Prostate gland (tissue), 2 donors: ENCODE data around the gene CMTM4. TPM values are rescaled to one million over a fixed set of nuclear protein-coding genes. Genes with fewer than 3 reads are reported as not detected.

Experiments
- DNase-seq: peaks from one replicate; pipeline ENCODE4 v3.0.0-alpha.2; 2019; ENCODE audit warnings: low spot score
- H3K27ac ChIP-seq, 2 donors: fragments of 200-600 bp; sonication (generic); 2 replicates each; pipeline ENCODE4 v1.5.1; 2017 to 2019
- H3K27me3 ChIP-seq: fragments of 200-600 bp; sonication (generic); replicated peaks from 2 replicates; pipeline ENCODE4 v1.5.1; 2019; ENCODE audit not compliant: insufficient read depth
- H3K36me3 ChIP-seq, 2 donors: fragments of 200-600 bp; sonication (generic); 1 replicate in 1 of 2; 2 replicates in 1 of 2; pipeline versions ENCODE4 v1.5.1 to v1.8.1; 2017 to 2019
- H3K4me1 ChIP-seq: fragments of 200-600 bp; sonication (generic); replicated peaks from 2 replicates; pipeline ENCODE4 v1.5.1; 2019
- H3K4me3 ChIP-seq, 2 donors: fragments of 200-600 bp; sonication (generic); 2 replicates each; pipeline ENCODE4 v1.5.1; 2017 to 2019
- H3K9me3 ChIP-seq: fragments of 200-600 bp; sonication (generic); 2 replicates; pipeline ENCODE4 v1.5.1; 2017
- POLR2A ChIP-seq: fragments of 450-650 bp; IDR thresholded peaks from one replicate; pipeline ENCODE4 v1.6.1; 2016; ENCODE audit warnings: antibody characterized with exemption, mild to moderate bottlenecking
- POLR2AphosphoS5 ChIP-seq: sonication (generic); formaldehyde crosslinking; IDR thresholded peaks from one replicate; pipeline ENCODE4 v1.6.1; 2017; ENCODE audit warnings: antibody characterized with exemption
- WGBS: methylation state at CpG from one replicate; pipeline ENCODE4 v1.1.5; 2018; 5-methylcytosine and 5-hydroxymethylcytosine counted together
- intact Hi-C: fragments of 100-400 bp; cut with DNase I; formaldehyde crosslinking; loops from one replicate; pipeline ENCODE4 v1.14.2; 2022
- total RNA-seq, 2 donors: library from RNA; depleted of rRNA; stranded (reverse); fragments of >200 nt; gene quantifications; one replicate each; pipeline ENCODE4 v1.1.0, GENCODE V29; 2016
- TF ChIP-seq, protein P1 (sequence below), 4 experiments: fragments of 200-600 bp in 2 of 4; fragments of 450-650 bp in 2 of 4; sonication (generic) in 2 of 4; IDR thresholded peaks; 1 replicate in 3 of 4; 2 replicates in 1 of 4; pipeline ENCODE4 v1.5.1; 2016 to 2019; ENCODE audit warnings: antibody characterized with exemption in 4 of 4, mild to moderate bottlenecking in 2 of 4, moderate library complexity in 2 of 4

CMTM4 gene
- total RNA-seq, 2 donors from 2014 or later: 46.9 to 57.7 TPM

DNA sequence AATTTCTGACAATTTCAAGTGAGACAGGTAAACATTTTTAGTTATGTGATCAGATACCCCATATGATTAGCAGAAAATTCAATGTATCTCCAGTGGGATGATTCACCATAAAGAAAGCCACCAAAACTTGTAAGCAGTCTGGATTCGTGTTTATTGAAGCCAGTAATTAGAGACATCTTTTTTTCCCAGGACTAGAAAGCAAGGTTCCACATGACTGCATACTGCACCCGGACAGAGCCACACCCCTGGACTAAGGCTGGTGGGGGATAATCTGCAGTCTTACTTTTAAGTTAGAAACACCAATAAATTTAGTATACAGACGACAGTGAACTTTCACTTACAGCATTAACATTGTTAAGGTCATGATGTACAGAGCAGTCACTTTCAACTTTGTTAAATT, 24.2 kb upstream of the CMTM4 start:
- intact Hi-C loops: no loop called here
- no peaks in the 10 kb centered on the region for H3K36me3 ChIP-seq
- DNase-seq: no peak
- TF ChIP-seq POLR2AphosphoS5 (no peak), POLR2A (no peak)
- TF ChIP-seq, protein P1, sequence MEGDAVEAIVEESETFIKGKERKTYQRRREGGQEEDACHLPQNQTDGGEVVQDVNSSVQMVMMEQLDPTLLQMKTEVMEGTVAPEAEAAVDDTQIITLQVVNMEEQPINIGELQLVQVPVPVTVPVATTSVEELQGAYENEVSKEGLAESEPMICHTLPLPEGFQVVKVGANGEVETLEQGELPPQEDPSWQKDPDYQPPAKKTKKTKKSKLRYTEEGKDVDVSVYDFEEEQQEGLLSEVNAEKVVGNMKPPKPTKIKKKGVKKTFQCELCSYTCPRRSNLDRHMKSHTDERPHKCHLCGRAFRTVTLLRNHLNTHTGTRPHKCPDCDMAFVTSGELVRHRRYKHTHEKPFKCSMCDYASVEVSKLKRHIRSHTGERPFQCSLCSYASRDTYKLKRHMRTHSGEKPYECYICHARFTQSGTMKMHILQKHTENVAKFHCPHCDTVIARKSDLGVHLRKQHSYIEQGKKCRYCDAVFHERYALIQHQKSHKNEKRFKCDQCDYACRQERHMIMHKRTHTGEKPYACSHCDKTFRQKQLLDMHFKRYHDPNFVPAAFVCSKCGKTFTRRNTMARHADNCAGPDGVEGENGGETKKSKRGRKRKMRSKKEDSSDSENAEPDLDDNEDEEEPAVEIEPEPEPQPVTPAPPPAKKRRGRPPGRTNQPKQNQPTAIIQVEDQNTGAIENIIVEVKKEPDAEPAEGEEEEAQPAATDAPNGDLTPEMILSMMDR (IDR thresholded peaks at IDR 0.05): no peak
- no peaks in the 10 kb centered on the region for H3K27me3 ChIP-seq
- no peak overlapping the region for H3K4me3 ChIP-seq
- 59% methylated on average over 3 of the region's 3 CpGs for WGBS
- no peaks in the 10 kb centered on the region for H3K4me1 ChIP-seq
- H3K27ac ChIP-seq: no peak overlapping the region
- no peaks in the 10 kb centered on the region for H3K9me3 ChIP-seq

DNA sequence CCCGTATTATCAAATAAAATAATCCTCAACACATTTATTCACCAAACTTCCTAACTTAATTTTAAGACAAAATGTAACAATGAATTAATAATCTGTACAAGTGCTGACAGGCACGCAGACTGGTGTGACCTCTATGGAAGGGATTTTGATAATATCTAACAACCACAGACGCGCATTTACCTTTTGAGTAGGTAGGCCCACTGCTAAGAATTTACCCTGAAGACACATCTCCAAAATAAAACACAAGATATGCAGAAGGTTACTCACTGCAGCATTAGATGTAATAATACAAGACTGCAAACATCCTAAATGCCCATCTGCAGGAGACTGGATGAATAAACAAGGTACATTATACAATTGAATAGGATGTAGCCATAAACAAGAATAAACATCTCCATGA, 22.7 kb upstream of the CMTM4 start:
- Histone ChIP-seq H3K27ac (no peak overlapping the region), H3K4me3 (no peak overlapping the region), H3K36me3 (no peaks in the 10 kb centered on the region), H3K27me3 (no peaks in the 10 kb centered on the region), H3K9me3 (no peaks in the 10 kb centered on the region), H3K4me1 (no peaks in the 10 kb centered on the region)
- TF ChIP-seq, protein P1 (IDR thresholded peaks at IDR 0.05): no peak
- TF ChIP-seq POLR2A (no peak), POLR2AphosphoS5 (no peak)
- intact Hi-C loops: no loop called here
- DNase-seq: no peak
- 91% methylated on average over 4 of the region's 4 CpGs for WGBS

DNA sequence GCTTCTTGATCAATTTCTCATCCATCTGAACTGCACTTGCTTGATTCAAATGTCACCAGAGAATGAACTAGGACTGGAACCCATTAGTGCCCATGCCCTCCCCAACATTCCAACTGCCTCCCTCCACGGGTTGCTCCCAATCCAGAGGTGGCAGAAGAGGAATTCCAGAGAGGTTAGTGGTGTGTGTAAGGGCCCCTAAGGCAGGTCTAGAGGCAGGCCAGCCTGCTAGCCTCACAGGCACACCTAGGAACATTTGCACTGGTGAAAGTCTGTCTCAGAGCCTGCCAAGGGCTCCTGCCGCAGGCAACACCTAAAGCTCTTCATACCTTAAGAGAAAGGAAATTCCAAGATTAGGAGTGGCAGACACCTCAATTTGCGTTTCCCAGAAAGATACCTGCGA, 21.2 kb upstream of the CMTM4 start:
- intact Hi-C loops: no loop called here

DNA sequence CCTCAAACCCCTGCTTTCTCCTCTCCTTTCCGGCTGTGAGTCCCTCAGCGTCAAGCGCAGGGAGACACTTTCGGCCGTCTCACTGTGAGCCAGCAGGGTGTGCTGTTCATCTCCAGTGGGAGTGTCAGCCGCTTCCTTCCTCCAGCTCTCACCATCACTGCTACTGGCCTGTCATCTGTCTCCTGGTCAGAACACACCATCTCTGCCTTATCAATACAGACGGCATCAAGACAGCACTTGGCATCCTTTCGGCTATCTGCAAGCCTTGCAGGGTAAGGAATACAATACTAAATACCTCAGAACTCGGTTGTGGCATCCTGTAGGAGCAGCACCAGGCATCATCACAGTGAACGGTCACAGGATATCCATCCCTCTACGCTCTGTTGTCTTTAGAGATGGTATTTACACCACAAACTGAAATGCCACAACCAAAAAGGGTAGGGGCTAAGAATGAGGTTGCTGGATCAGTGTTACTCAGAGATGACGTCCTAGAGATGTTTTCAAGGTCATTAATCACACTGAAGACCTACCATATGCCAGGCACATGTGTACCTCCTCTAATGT, 20.7 kb upstream of the CMTM4 start:
- Histone ChIP-seq H3K4me1 (no peaks in the 10 kb centered on the region), H3K9me3 (no peaks in the 10 kb centered on the region), H3K36me3 (no peaks in the 10 kb centered on the region), H3K27ac (no peak overlapping the region), H3K4me3 (no peak overlapping the region), H3K27me3 (no peaks in the 10 kb centered on the region)
- 60% methylated on average over 12 of the region's 12 CpGs for whole genome bisulfite sequencing
- no peak for DNase-seq
- no peak for TF ChIP-seq POLR2AphosphoS5
- TF ChIP-seq, protein P1 (IDR thresholded peaks at IDR 0.05): peak in 2 of 4 experiments; percentile 5 to 41
- intact Hi-C loops: no loop called here

More for the DNA sequence above, 21.2 kb upstream of the CMTM4 start:
- no peak for TF ChIP-seq POLR2AphosphoS5
- TF ChIP-seq, protein P1 (IDR thresholded peaks at IDR 0.05): no peak
- TF ChIP-seq POLR2A: no peak
- whole genome bisulfite sequencing: 64% methylated on average over 4 of the region's 4 CpGs
- Histone ChIP-seq H3K27ac (no peak overlapping the region), H3K27me3 (no peaks in the 10 kb centered on the region), H3K9me3 (no peaks in the 10 kb centered on the region), H3K4me1 (no peaks in the 10 kb centered on the region), H3K4me3 (no peak overlapping the region), H3K36me3 (no peaks in the 10 kb centered on the region)
- no peak for DNase-seq

DNA sequence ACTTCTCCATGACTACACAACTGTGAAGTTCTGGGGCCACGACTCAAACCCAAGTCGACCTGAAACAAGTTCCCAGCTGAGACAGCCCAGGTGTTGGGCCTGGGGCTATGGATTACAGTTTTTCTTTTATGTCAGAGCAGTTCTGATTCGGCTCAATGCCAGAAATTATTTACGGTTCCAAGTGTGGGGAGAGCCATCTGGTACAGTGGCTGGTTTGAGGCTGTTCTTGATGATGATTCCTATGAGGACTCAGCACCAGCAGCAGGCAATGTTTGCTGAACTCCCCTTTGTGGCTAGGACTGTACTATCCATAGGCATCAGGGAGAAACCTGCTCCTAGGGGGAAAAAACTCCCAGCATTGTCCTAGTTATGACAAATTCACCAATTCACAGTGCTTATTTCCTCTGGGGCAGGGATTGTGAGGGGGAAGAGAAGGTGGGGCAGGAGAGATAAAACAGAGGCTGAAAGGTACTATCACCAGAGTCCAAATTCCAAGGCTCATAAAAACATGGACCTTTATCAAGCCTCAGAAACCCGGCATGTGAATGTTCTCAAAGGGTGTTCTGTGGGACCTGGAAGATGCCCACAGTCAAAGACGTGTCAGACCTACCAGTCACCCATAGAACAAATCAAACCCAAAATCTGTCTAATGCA, 18.2 kb upstream of the CMTM4 start:
- Histone ChIP-seq H3K27ac (no peak overlapping the region), H3K4me1 (no peaks in the 10 kb centered on the region), H3K36me3 (no peaks in the 10 kb centered on the region), H3K4me3 (no peak overlapping the region), H3K9me3 (no peaks in the 10 kb centered on the region), H3K27me3 (no peaks in the 10 kb centered on the region)
- no peak for DNase-seq
- WGBS: 41% methylated on average over 6 of the region's 6 CpGs
- intact Hi-C loops: no loop called here
- TF ChIP-seq, protein P1 (IDR thresholded peaks at IDR 0.05): no peak
- no peak for TF ChIP-seq POLR2AphosphoS5
- no peak for TF ChIP-seq POLR2A
